ENCODE results near the gene ETS1. TPM values are rescaled to one million over a fixed set of nuclear protein-coding genes. Genes with fewer than 3 reads are reported as not detected.

Gene ETS1
- polyA plus RNA-seq, 2 of the 4 experiments (the other 2 are of a cell fraction), result 14.5 to 18.8 TPM

DNA sequence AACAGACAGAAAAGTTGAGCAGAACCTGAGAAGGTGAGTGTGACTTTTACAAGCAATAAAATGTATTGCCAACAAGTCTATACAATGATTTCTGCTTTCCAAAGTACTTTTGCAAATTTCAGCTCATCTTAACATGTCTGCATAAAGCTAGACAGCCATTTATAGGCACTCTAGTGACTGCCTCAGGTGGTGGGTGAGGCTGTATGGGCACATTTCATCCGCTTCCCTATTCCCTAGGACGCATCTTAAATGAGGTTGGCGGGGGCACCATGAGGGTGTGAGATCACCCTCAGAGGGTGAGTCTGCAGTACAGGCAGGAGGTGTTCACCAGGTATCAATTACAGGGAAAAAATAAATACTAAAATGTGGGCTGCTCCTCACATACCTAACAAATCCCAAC is 110.1 kb downstream of the ETS1 start:
- 100% methylated on average over 3 of the region's 3 CpGs for WGBS (ENCODE audit: missing lambda C conversion rate)
- POLR2A ChIA-PET, result no interaction called here

DNA sequence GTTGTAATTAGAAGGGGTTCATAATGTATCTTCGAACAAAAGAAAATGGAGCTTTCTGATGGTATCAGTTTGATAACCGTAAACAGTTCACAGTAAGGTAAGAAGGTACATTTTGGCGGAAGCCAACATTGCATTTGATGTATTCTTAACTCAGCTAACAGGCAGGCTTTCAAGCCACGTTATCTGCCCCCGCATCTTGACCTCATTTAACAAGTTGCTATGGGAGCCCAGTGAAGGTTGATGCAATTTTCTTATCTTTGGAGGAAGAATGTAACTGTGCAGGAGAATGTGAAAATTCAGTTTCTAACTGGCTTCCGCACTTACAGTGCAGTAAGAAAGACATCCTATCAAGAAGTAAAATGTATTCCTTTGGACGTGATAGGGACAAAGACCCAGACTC is 110.6 kb downstream of the ETS1 start:
- POLR2A ChIA-PET, result no interaction called here
- no peak for FAIRE-seq

More for the DNA sequence above, 110.1 kb downstream of the ETS1 start:
- FAIRE-seq (no peak), DNase-seq (ENCODE audit: low read depth in 1 of 2, low spot score in 1 of 2) (no peak), ATAC-seq (no peak)
- peaks cover 4% of the 10 kb centered on the region; the same call in 2 of the 3 replicates for H3K4me1 ChIP-seq
- H3K27ac ChIP-seq, result no peak overlapping the region
- no peak overlapping the region for H3K4me3 ChIP-seq
- no peaks in the 10 kb centered on the region for H3K9me3 ChIP-seq
- no peak overlapping the region for H3K4me2 ChIP-seq
- CTCF ChIA-PET, result interaction anchor here (1.1 to 1.4 kb wide), 2 partner anchors 153 to 155 kb away, joined by 3 read pairs; no protein-coding TSS in a partner anchor
- TF ChIP-seq SMC3 (IDR thresholded peaks at IDR 0.05) (no peak), PHF8 (IDR thresholded peaks at IDR 0.05; ENCODE audit: borderline replicate concordance, low read depth) (no peak), HEYL (CRISPR knock-in tag; IDR thresholded peaks at IDR 0.05) (no peak), CHD2 (IDR thresholded peaks at IDR 0.05; ENCODE audit: low read length, partially characterized antibody) (no peak), ZNF302 (CRISPR knock-in tag; IDR thresholded peaks at IDR 0.05) (no peak), SREBF2 (IDR thresholded peaks at IDR 0.05) (no peak), MAFK (IDR thresholded peaks at IDR 0.05; ENCODE audit: partially characterized antibody) (no peak), FOSL2 (IDR thresholded peaks at IDR 0.05) (no peak), FOSL2 (CRISPR knock-in tag; IDR thresholded peaks at IDR 0.05) (no peak), FOXS1 (CRISPR knock-in tag; IDR thresholded peaks at IDR 0.05) (no peak), HOXB13 (CRISPR knock-in tag; IDR thresholded peaks at IDR 0.05; ENCODE audit: low read depth) (no peak), HDAC2 (IDR thresholded peaks at IDR 0.05) (no peak), RFX5 (IDR thresholded peaks at IDR 0.05) (no peak), CEBPB (IDR thresholded peaks at IDR 0.05) (no peak), NPAS2 (CRISPR knock-in tag; IDR thresholded peaks at IDR 0.05; ENCODE audit: borderline replicate concordance) (no peak)
- TF ChIP-seq, protein P1, sequence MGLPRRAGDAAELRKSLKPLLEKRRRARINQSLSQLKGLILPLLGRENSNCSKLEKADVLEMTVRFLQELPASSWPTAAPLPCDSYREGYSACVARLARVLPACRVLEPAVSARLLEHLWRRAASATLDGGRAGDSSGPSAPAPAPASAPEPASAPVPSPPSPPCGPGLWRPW (IDR thresholded peaks at IDR 0.05), result no peak
- TF ChIP-seq, protein P2, sequence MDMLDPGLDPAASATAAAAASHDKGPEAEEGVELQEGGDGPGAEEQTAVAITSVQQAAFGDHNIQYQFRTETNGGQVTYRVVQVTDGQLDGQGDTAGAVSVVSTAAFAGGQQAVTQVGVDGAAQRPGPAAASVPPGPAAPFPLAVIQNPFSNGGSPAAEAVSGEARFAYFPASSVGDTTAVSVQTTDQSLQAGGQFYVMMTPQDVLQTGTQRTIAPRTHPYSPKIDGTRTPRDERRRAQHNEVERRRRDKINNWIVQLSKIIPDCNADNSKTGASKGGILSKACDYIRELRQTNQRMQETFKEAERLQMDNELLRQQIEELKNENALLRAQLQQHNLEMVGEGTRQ (IDR thresholded peaks at IDR 0.05), result no peak

DNA sequence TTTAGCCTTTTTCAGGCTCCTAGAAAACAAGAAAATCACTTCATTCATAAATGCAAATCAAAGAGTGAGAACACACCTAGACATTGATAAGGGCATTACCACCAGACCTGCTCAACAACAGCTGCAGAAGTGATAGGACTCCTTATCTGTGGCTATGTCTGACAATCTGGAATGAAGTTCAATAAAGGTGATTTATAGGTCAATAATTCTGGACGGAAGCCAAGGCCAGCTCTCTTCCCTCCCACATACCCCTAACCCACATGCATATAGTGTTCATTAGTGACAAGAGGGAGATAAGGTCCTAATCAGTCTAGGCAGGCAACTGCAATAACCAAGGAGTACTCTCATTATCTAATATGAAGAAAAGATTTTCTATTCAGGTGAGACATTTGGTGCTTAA is 111.3 kb downstream of the ETS1 start:
- 64% methylated on average over 1 of the region's 1 CpG for WGBS (ENCODE audit: missing lambda C conversion rate)
- no peak for ATAC-seq
- POLR2A ChIA-PET, result no interaction called here

More for the DNA sequence above, 110.6 kb downstream of the ETS1 start:
- no peak overlapping the region for H3K4me2 ChIP-seq
- no peak for TF ChIP-seq RARB (CRISPR knock-in tag; IDR thresholded peaks at IDR 0.05)
- no peak for TF ChIP-seq ZC3H11A (IDR thresholded peaks at IDR 0.05)
- no peak for TF ChIP-seq ZNF302 (CRISPR knock-in tag; IDR thresholded peaks at IDR 0.05)
- no peak for TF ChIP-seq GATA3 (IDR thresholded peaks at IDR 0.05; ENCODE audit: borderline replicate concordance)
- TF ChIP-seq KDM1A (IDR thresholded peaks at IDR 0.05; ENCODE audit: low read depth), result no peak
- no peak for TF ChIP-seq ZFP36 (IDR thresholded peaks at IDR 0.05; ENCODE audit: borderline replicate concordance, partially characterized antibody)
- TF ChIP-seq HEYL (CRISPR knock-in tag; IDR thresholded peaks at IDR 0.05), result no peak
- TF ChIP-seq, protein P1 (IDR thresholded peaks at IDR 0.05), result no peak
- no peak for TF ChIP-seq POLR2A (IDR thresholded peaks at IDR 0.05; ENCODE audit: low read length)
- TF ChIP-seq JUN (IDR thresholded peaks at IDR 0.05), result no peak
- no peak for TF ChIP-seq RAD21 (conservative IDR thresholded peaks at IDR 0.05 in 1 of 2, IDR thresholded peaks at IDR 0.05 in 1 of 2)
- WGBS (ENCODE audit: missing lambda C conversion rate), result 94% methylated on average over 7 of the region's 7 CpGs
- CTCF ChIA-PET, result interaction anchor here (0.8 to 1.4 kb wide), 4 partner anchors 153 to 319 kb away, joined by 3 read pairs; no protein-coding TSS in a partner anchor
- no peak overlapping the region for H3K4me3 ChIP-seq
- H3K4me1 ChIP-seq, result peaks cover 5% of the 10 kb centered on the region; the same call in 2 of the 3 replicates
- no peak for ATAC-seq
- no peaks in the 10 kb centered on the region for H3K9me3 ChIP-seq
- H3K27ac ChIP-seq, result no peak overlapping the region
- DNase-seq (ENCODE audit: low read depth in 1 of 2, low spot score in 1 of 2), result no peak

More for the DNA sequence above, 111.3 kb downstream of the ETS1 start:
- no peak overlapping the region for H3K4me2 ChIP-seq
- DNase-seq (ENCODE audit: low read depth in 1 of 2, low spot score in 1 of 2), result no peak
- FAIRE-seq, result no peak
- no peaks in the 10 kb centered on the region for H3K9me3 ChIP-seq
- TF ChIP-seq NPAS2 (CRISPR knock-in tag; IDR thresholded peaks at IDR 0.05; ENCODE audit: borderline replicate concordance), result no peak
- TF ChIP-seq SREBF2 (IDR thresholded peaks at IDR 0.05), result no peak
- TF ChIP-seq, protein P1 (IDR thresholded peaks at IDR 0.05), result no peak
- TF ChIP-seq TFCP2L1 (CRISPR knock-in tag; IDR thresholded peaks at IDR 0.05), result no peak
- TF ChIP-seq, protein P3, sequence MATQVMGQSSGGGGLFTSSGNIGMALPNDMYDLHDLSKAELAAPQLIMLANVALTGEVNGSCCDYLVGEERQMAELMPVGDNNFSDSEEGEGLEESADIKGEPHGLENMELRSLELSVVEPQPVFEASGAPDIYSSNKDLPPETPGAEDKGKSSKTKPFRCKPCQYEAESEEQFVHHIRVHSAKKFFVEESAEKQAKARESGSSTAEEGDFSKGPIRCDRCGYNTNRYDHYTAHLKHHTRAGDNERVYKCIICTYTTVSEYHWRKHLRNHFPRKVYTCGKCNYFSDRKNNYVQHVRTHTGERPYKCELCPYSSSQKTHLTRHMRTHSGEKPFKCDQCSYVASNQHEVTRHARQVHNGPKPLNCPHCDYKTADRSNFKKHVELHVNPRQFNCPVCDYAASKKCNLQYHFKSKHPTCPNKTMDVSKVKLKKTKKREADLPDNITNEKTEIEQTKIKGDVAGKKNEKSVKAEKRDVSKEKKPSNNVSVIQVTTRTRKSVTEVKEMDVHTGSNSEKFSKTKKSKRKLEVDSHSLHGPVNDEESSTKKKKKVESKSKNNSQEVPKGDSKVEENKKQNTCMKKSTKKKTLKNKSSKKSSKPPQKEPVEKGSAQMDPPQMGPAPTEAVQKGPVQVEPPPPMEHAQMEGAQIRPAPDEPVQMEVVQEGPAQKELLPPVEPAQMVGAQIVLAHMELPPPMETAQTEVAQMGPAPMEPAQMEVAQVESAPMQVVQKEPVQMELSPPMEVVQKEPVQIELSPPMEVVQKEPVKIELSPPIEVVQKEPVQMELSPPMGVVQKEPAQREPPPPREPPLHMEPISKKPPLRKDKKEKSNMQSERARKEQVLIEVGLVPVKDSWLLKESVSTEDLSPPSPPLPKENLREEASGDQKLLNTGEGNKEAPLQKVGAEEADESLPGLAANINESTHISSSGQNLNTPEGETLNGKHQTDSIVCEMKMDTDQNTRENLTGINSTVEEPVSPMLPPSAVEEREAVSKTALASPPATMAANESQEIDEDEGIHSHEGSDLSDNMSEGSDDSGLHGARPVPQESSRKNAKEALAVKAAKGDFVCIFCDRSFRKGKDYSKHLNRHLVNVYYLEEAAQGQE (IDR thresholded peaks at IDR 0.05), result no peak
- H3K4me1 ChIP-seq, result peaks cover 5% of the 10 kb centered on the region; the same call in 2 of the 3 replicates
- CTCF ChIA-PET, result interaction anchor here (0.8 to 1.2 kb wide), 2 partner anchors 303 to 318 kb away, joined by 3 read pairs; no protein-coding TSS in a partner anchor
- no peak overlapping the region for H3K4me3 ChIP-seq
- H3K27ac ChIP-seq, result no peak overlapping the region

Data from A549 (cell line).